DMS114 treated with DMSO at 0.1 percent for 48 hours (cell line): ENCODE measurements around the gene SYNJ2BP.
A peak's percentile ranks its signal among the peaks of the same experiment; 100 is the strongest.
"Not testable (repeated sequence)": the region's sequence is repeated elsewhere in the genome, so short reads cannot be mapped to it uniquely, and the experiment has no call there.

ENCODE experiments used
- DNase-seq: peaks from one replicate; lab custom pipeline; 2025; ENCODE audit not compliant: unreplicated experiment; lab: John Stamatoyannopoulos, UW

Gene SYNJ2BP

GRCh38 chr14:70416725-70417349 lies at the start of gene SYNJ2BP:
SYNJ2BP (minus strand) TSS chr14:70417090; CDS start chr14:70416963, 127 bp downstream.
- DNase-seq: peak; percentile 67

GRCh38 chr14:70454731-70455130 lies 37.8 kb upstream of the SYNJ2BP start:
- no peak for DNase-seq

DNA sequence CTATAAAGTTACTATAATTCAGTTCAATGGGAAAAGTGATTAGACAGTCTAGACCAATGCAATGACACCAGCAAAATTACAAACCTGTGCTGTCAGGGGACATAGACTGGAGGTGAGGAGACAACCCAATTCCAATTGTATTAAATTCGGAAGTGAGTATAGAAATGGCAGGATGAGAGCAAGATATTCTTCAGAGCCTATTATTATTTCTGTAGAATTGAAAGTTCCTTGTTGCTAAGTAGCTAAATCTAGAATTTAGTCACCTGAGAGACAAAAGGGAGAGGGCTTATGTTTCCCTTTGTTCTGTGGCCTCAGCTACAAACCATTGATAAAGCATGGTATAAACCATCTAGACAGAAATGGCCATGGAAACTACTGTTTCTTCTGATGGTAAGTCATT lies 35.0 kb upstream of the SYNJ2BP start, which contains the start of gene ADAM21:
ADAM21 (plus strand) TSS at position 301 of the 400 bp plus-strand sequence. CDS start 5,326 bp downstream, outside the sequence.
- DNase-seq: no peak

DNA sequence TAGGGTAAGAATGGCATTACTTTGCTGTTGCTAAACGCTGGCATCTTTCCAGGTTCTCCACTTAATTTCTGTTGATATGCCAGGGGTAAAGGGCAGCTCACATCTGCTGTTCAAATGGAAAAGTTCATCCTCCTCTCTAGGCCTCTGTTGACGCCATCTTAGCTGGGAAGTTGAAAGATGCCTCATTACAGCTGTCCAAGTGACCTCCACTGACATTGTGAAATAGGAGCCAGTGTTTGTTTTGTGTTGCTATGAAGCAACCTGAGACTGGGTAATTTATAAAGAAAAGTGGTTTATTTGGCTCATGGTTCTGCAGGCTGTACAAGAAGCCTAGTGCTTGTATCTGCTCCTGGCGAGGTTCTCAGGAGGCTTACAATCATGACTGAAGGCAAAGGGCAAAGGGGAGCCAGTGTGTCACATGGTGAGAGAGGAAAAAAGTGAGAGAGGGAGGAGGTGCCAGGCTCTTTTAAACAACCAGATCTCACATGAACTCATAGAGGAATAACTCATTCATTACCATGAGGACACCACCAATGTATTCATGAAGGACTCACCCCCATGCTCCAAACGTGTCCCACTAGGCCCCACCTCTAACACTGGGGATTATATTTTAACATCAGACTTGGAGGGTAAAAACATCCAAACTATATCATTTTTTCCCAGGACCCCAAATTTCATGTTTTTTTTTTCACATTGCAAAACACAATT lies 31.9 kb upstream of the SYNJ2BP start:
- DNase-seq: no peak

DNA sequence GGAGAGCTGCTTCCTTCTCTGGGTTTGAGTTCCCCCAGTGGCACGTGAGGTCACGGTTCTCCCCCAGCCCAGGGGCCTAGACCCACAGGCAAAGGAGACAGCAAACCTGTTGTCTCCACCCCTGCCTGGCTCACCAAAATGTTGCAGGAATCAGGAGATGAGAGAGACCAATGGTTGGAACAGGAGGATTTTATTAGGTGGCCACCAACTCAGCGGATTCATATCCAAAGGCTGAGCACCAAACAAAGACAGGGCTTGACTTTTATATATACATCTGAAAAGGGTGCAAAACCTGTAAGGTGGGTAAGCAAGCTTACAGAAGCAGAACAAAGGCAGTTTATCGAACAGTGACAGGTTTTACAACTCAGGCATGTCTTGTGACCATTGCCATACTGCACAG lies 25.9 kb upstream of the SYNJ2BP start:
- DNase-seq: no peak

GRCh38 chr14:70441641-70442040 lies 24.8 kb upstream of the SYNJ2BP start:
- DNase-seq: no peak

DNA sequence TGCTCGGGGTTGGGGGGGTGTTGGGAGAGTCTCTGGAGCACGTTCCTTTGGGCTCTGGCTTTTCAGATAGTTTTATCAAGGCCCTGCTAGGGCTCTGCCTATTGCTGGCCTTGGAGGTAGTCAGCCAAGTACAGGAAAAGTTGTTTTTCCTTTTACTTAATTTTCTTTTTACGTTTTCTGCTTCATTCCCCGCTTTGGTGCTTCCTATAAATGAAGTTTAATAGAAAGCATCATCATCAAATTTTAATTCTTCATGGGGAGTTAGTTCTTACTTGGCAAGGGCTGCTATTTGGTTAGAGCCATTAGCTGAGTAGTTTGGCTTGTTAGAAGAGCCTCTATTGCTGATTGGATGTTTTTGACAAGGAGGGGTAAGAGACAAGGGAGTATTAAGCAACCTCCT lies 20.0 kb upstream of the SYNJ2BP start:
- no peak for DNase-seq

DNA sequence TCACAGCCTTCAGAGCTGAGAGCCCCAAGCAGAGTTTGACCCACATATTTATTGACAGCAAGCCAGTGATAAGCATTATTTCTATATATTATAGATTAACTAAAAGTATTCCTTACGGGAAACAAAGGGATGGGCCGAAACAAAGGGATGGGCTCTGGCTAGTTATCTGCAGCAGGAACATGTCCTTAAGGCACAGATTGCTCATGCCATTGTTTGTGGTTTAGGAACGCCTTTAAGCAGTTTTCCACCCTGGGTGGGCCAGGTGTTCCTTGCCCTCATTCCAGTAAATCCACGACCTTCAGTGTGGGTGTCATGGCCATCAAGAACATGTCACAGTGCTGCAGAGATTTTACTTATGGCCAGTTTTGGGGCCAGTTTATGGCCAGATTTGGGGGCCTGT lies 9.7 kb upstream of the SYNJ2BP start:
- not testable (repeated sequence) for DNase-seq

DNA sequence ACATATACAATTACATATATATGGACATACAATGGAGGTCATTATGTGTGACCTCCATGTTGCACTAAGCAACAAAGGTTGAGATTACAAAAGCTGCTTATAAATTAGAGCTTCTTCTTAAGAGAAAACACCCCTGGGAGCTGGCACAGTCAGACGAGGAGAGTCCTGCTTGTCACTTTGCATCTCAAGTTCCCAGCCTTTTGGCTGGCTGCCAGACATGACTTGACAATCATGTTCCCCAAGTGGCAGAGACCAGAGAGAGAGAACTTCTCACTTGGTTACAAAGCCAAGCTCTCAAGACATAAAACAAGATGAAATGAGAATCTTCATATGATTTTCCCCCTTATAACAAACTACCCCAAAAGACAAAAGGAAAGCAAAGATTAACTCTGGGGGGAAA lies 8.5 kb upstream of the SYNJ2BP start:
- no peak for DNase-seq

- DNase-seq: no peak
Measured at GRCh38 chr14:70422538-70422937, 5.6 kb upstream of the SYNJ2BP start.

DNA sequence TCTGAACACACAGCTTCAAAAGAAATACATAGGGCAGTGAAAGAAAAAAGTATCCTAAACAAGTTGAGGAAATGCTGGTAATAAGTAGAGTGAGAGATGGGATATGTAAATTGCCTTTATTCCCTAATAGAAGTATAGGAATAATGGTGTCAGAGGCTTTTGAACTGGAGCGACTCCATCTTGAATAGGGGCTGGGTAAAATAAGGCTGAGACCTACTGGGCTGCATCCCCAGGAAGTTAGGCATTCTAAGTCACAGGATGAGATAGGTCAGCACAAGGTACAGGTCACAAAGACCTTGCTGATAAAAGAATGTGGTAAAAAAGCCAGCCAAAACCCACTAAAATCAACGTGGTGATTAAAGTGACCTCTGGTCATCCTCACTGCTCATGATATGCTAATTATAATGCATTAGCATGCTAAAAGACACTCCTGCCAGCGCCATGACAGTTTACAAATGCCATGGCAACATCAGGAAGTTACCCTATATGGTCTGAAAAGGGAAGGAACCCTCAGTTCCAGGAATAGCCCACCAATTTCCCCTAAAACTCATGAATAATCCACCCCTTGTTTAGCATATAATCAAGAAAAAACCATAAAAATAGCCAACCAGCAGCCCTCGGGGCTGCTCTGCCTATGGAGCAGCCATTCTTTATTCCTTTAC lies 2.5 kb upstream of the SYNJ2BP start:
- DNase-seq: not testable (repeated sequence)

- DNase-seq: no peak
Measured at GRCh38 chr14:70416338-70416724, 559 bp downstream of the SYNJ2BP start.

GRCh38 chr14:70415788-70416187 lies 1.1 kb downstream of the SYNJ2BP start:
- DNase-seq: no peak

GRCh38 chr14:70407621-70408020 lies 9.3 kb downstream of the SYNJ2BP start:
- DNase-seq: no peak

- not testable (repeated sequence) for DNase-seq
Measured at GRCh38 chr14:70406216-70406615, 10.7 kb downstream of the SYNJ2BP start.

DNA sequence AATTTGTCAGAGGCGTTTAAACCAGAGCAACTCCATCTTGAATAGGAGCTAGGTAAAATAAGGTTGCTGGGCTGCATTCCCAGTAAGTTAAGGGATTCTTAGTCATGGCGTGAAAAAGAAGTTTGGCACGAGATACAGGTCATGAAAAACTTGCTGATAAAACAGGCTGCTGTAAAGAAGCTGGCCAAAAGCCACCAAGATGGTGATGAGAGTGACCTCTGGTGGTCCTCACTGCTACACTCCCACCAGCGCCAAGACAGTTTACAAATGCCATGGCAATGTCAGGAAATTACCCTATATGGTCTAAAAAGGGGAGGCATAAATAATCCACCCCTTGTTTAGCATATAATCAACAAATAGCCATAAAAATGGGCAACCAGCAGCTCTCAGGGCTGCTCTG lies 13.6 kb downstream of the SYNJ2BP start:
- DNase-seq: not testable (repeated sequence)

GRCh38 chr14:70401643-70402042 lies 15.2 kb downstream of the SYNJ2BP start:
- DNase-seq: no peak

DNA sequence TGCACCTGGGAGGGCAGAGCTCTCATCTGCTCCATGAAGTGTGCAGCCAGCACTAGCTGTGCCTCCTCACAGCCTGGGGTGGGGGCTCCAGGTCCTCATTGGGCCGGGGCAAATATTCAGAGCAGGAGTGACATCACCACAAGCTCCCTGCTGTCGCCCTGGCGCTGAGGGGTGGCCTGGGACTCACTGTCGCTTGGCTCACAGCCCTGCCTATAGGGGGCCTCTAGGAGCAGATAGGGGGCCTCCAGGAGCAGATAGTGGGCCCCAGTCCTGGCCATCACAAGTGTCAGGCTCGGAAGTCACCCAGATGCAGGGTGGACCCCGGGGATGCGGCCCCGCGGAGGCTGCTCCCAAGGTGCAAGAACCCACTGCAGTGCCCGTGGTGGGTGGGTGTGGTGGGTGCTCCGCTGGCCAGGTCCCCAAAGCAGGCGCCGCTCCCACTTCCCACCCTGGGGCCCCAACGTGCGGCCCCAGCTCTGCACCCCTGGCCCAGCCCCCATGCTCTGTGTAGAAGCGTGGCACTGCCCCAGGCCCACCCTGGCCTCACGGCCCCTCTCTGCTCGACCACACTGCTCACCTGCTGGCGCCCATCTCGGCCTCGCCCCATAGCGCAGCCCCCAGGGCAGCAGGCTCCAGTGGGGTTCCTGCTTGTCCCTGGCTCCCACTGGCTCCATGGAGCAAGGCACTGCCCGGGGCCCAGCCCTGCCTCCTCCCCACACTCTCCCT lies 18.0 kb downstream of the SYNJ2BP start:
- no peak for DNase-seq

DNA sequence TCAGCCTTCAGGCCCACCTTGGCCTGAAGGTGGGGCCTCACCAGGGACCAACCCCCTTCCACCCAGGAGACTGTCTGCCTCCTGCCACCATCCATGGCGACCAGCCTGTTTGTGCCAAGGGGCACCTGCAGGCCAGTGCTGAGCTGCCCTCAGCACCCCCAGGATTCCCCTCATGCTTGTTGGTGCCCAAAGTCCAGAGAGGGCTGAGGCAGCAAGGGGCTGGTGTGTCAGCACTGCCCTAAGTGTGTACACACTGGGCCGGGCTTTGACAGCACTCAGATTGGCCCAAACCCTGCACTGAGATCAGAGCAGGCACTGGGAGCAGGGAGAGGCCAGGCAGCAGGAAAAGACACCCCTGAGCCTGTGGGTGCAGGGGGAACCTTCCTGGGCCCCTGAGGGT lies 18.6 kb downstream of the SYNJ2BP start:
- DNase-seq: no peak

GRCh38 chr14:70397746-70398145 lies 19.1 kb downstream of the SYNJ2BP start:
- DNase-seq: no peak

DNA sequence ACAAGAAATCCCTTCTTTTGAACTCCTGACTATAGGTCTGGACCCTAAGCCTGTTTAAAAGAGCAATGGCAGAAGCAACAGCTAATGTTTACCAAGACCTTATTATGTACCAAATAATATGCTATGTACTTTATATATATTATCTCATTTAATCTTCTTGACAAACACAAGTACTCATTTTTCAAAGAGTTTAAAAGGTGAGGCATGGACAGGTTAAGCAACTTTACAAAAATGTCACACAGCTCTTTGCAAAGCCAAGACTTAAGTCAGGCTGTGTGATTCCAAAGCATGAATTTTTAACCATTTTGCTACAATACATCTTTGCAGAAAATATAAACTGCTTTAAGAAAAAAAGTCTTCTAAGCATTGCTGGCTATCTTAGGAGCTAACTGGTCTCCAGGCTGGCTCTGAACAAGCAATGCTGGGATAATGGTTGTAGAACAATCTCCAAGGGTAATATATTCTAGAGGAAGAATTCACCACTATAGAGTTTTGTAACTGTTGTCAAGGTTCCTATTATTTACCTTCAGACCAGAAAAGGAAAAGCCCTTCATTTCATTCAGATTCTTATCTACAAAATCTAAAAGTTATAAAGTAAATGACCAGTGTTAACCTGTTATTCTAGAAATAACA lies 22.1 kb downstream of the SYNJ2BP start:
- DNase-seq: no peak
